ENCODE results near the gene IGFN1.

The IGFN1 gene

GRCh38 chr1:201248721-201249559 is 58.3 kb downstream of the IGFN1 start:
- Histone ChIP-seq H3K36me3 (ENCODE audit: insufficient read depth, insufficient read length, low read length) (no peaks in the 10 kb centered on the region), H3K9me3 (ENCODE audit: insufficient read depth, low read length) (no peaks in the 10 kb centered on the region), H3K9ac (ENCODE audit: insufficient read length, low read depth) (no peak overlapping the region), H3K4me1 (ENCODE audit: insufficient read depth, insufficient read length) (peaks cover 2% of the 10 kb centered on the region), H3K4me3 (ENCODE audit: insufficient read length, low read depth) (no peak overlapping the region), H3K27me3 (ENCODE audit: insufficient read depth, insufficient read length) (peaks cover 3% of the 10 kb centered on the region)
- TF ChIP-seq ZNF274 (IDR thresholded peaks at IDR 0.05; ENCODE audit: low read depth, low read length) = no peak
- TF ChIP-seq SUZ12 (IDR thresholded peaks at IDR 0.05; ENCODE audit: extremely low read depth, insufficient read depth, insufficient read length) = no peak
- TF ChIP-seq YY1 (IDR thresholded peaks at IDR 0.05; ENCODE audit: insufficient read depth, insufficient read length) = no peak
- DNase-seq (ENCODE audit: low read depth, low spot score) = no peak

- Histone ChIP-seq H3K36me3 (ENCODE audit: insufficient read depth, insufficient read length, low read length) (no peaks in the 10 kb centered on the region), H3K9me3 (ENCODE audit: insufficient read depth, low read length) (no peaks in the 10 kb centered on the region), H3K9ac (ENCODE audit: insufficient read length, low read depth) (no peak overlapping the region), H3K4me3 (ENCODE audit: insufficient read length, low read depth) (no peak overlapping the region), H3K27me3 (ENCODE audit: insufficient read depth, insufficient read length) (peaks cover 3% of the 10 kb centered on the region), H3K4me1 (ENCODE audit: insufficient read depth, insufficient read length) (peaks cover 3% of the 10 kb centered on the region)
- no peak for DNase-seq (ENCODE audit: low read depth, low spot score)
- TF ChIP-seq ZNF274 (IDR thresholded peaks at IDR 0.05; ENCODE audit: low read depth, low read length) (no peak), YY1 (IDR thresholded peaks at IDR 0.05; ENCODE audit: insufficient read depth, insufficient read length) (no peak), SUZ12 (IDR thresholded peaks at IDR 0.05; ENCODE audit: extremely low read depth, insufficient read depth, insufficient read length) (no peak)
Observed at GRCh38 chr1:201250326-201251011, 59.8 kb downstream of the IGFN1 start.

GRCh38 chr1:201251411-201251810 is 60.8 kb downstream of the IGFN1 start:
- Histone ChIP-seq H3K9ac (ENCODE audit: insufficient read length, low read depth) (no peak overlapping the region), H3K9me3 (ENCODE audit: insufficient read depth, low read length) (no peaks in the 10 kb centered on the region), H3K4me3 (ENCODE audit: insufficient read length, low read depth) (no peak overlapping the region), H3K4me1 (ENCODE audit: insufficient read depth, insufficient read length) (peaks cover 3% of the 10 kb centered on the region), H3K36me3 (ENCODE audit: insufficient read depth, insufficient read length, low read length) (no peaks in the 10 kb centered on the region), H3K27me3 (ENCODE audit: insufficient read depth, insufficient read length) (peaks cover 3% of the 10 kb centered on the region)
- TF ChIP-seq SUZ12 (IDR thresholded peaks at IDR 0.05; ENCODE audit: extremely low read depth, insufficient read depth, insufficient read length) (no peak), YY1 (IDR thresholded peaks at IDR 0.05; ENCODE audit: insufficient read depth, insufficient read length) (no peak), ZNF274 (IDR thresholded peaks at IDR 0.05; ENCODE audit: low read depth, low read length) (no peak)
- DNase-seq (ENCODE audit: low read depth, low spot score) = no peak

GRCh38 chr1:201251851-201252430 is 61.3 kb downstream of the IGFN1 start:
- no peaks in the 10 kb centered on the region for H3K36me3 ChIP-seq (ENCODE audit: insufficient read depth, insufficient read length, low read length)
- no peak overlapping the region for H3K4me3 ChIP-seq (ENCODE audit: insufficient read length, low read depth)
- H3K9me3 ChIP-seq (ENCODE audit: insufficient read depth, low read length) = no peaks in the 10 kb centered on the region
- no peak overlapping the region for H3K9ac ChIP-seq (ENCODE audit: insufficient read length, low read depth)
- H3K27me3 ChIP-seq (ENCODE audit: insufficient read depth, insufficient read length) = peaks cover 3% of the 10 kb centered on the region
- TF ChIP-seq SUZ12 (IDR thresholded peaks at IDR 0.05; ENCODE audit: extremely low read depth, insufficient read depth, insufficient read length) (no peak), ZNF274 (IDR thresholded peaks at IDR 0.05; ENCODE audit: low read depth, low read length) (no peak), YY1 (IDR thresholded peaks at IDR 0.05; ENCODE audit: insufficient read depth, insufficient read length) (no peak)
- no peak for DNase-seq (ENCODE audit: low read depth, low spot score)
- peaks cover 3% of the 10 kb centered on the region for H3K4me1 ChIP-seq (ENCODE audit: insufficient read depth, insufficient read length)

DNA sequence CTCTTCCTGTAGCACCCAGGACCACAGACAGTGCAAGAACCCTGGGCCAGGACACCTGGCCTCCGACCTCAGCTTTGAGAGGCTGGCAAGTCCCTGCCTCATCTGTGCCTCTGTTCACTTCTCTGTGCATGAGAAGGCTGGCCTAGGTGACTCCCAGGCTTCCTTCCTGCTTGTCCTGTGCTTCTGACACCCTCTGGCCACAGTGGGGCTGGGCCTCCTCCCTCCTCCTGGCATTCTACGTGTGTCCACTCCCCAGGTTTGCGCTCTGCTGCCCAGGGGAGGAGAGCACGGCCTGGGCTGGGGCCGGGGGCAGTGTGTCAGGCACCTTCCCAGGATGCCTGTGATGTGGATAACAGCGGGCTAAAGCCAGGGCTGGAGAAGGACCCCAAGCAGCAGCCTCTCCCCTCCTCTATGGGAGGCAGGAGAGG is 62.3 kb downstream of the IGFN1 start:
- no peaks in the 10 kb centered on the region for H3K9me3 ChIP-seq (ENCODE audit: insufficient read depth, low read length)
- peaks cover 3% of the 10 kb centered on the region for H3K4me1 ChIP-seq (ENCODE audit: insufficient read depth, insufficient read length)
- H3K9ac ChIP-seq (ENCODE audit: insufficient read length, low read depth) = peak overlapping the region; percentile 11
- H3K4me3 ChIP-seq (ENCODE audit: insufficient read length, low read depth) = no peak overlapping the region
- H3K36me3 ChIP-seq (ENCODE audit: insufficient read depth, insufficient read length, low read length) = no peaks in the 10 kb centered on the region
- DNase-seq (ENCODE audit: low read depth, low spot score) = no peak
- TF ChIP-seq ZNF274 (IDR thresholded peaks at IDR 0.05; ENCODE audit: low read depth, low read length) = no peak
- no peak for TF ChIP-seq YY1 (IDR thresholded peaks at IDR 0.05; ENCODE audit: insufficient read depth, insufficient read length)
- TF ChIP-seq SUZ12 (IDR thresholded peaks at IDR 0.05; ENCODE audit: extremely low read depth, insufficient read depth, insufficient read length) = no peak
- peaks cover 3% of the 10 kb centered on the region for H3K27me3 ChIP-seq (ENCODE audit: insufficient read depth, insufficient read length)

- peaks cover 3% of the 10 kb centered on the region for H3K27me3 ChIP-seq (ENCODE audit: insufficient read depth, insufficient read length)
- TF ChIP-seq ZNF274 (IDR thresholded peaks at IDR 0.05; ENCODE audit: low read depth, low read length) (no peak), YY1 (IDR thresholded peaks at IDR 0.05; ENCODE audit: insufficient read depth, insufficient read length) (no peak), SUZ12 (IDR thresholded peaks at IDR 0.05; ENCODE audit: extremely low read depth, insufficient read depth, insufficient read length) (no peak)
- H3K36me3 ChIP-seq (ENCODE audit: insufficient read depth, insufficient read length, low read length) = no peaks in the 10 kb centered on the region
- no peak overlapping the region for H3K9ac ChIP-seq (ENCODE audit: insufficient read length, low read depth)
- H3K4me1 ChIP-seq (ENCODE audit: insufficient read depth, insufficient read length) = peaks cover 3% of the 10 kb centered on the region
- DNase-seq (ENCODE audit: low read depth, low spot score) = no peak
- no peak overlapping the region for H3K4me3 ChIP-seq (ENCODE audit: insufficient read length, low read depth)
- H3K9me3 ChIP-seq (ENCODE audit: insufficient read depth, low read length) = no peaks in the 10 kb centered on the region
Observed at GRCh38 chr1:201253411-201253810, 62.8 kb downstream of the IGFN1 start.
